ENCODE results near the gene LRP3. TPM values are rescaled to one million over a fixed set of nuclear protein-coding genes. Genes with fewer than 3 reads are reported as not detected.

LRP3 gene
- total and polyA plus RNA-seq, 2 donors (not counting 1 experiment from before 2014, with no cell fraction given), result 4.0 to 24.4 TPM

DNA sequence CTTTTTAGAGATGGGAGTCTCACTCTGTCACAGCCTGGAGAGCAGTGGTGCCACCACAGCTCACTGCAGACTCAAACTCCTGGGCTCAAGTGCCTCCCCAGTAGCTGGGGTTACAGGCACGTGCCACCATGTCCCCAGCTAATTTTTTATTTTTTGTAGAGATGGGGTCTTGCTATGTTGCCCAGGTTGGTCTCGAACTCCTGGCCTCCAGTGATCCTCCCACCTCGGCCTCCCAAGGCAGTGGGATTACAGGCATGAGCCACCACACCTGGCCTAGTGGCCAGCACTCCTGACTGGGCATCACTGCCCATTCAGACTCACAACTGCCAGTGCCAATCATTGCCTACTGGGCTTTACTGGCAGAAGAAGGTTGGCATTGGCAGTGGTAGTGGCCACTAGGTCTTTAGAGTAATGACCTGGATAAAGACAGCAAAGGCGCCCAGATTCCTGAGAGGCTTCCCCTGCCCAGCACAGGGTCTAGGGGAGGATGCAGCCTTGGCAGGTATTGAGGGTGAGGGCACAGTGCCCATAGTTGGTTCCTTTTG lies 58.4 kb downstream of the LRP3 start:
- no peak for DNase-seq (ENCODE audit: low read depth in 2 of 2)
- no peaks in the 10 kb centered on the region for H3K79me2 ChIP-seq (ENCODE audit: control insufficient read depth, insufficient read depth, low read length)
- no peak for TF ChIP-seq EZH2 (IDR thresholded peaks at IDR 0.05; ENCODE audit: low read length, missing control alignments)
- TF ChIP-seq, protein P1, sequence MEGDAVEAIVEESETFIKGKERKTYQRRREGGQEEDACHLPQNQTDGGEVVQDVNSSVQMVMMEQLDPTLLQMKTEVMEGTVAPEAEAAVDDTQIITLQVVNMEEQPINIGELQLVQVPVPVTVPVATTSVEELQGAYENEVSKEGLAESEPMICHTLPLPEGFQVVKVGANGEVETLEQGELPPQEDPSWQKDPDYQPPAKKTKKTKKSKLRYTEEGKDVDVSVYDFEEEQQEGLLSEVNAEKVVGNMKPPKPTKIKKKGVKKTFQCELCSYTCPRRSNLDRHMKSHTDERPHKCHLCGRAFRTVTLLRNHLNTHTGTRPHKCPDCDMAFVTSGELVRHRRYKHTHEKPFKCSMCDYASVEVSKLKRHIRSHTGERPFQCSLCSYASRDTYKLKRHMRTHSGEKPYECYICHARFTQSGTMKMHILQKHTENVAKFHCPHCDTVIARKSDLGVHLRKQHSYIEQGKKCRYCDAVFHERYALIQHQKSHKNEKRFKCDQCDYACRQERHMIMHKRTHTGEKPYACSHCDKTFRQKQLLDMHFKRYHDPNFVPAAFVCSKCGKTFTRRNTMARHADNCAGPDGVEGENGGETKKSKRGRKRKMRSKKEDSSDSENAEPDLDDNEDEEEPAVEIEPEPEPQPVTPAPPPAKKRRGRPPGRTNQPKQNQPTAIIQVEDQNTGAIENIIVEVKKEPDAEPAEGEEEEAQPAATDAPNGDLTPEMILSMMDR (conservative IDR thresholded peaks at IDR 0.05 in 1 of 2, IDR thresholded peaks at IDR 0.05 in 1 of 2; ENCODE audit: low read depth in 1 of 2, low read length in 2 of 2), result no peak
- no peak overlapping the region for H3K4me3 ChIP-seq (replicated peaks in 1 of 4; ENCODE audit: control extremely low read depth in 1 of 4, insufficient read depth in 1 of 4, low read depth in 3 of 4, low read length in 4 of 4)
- H3K27ac ChIP-seq (ENCODE audit: insufficient read depth, low read length), result no peak overlapping the region
- no peak overlapping the region for H3K4me2 ChIP-seq (ENCODE audit: extremely low read depth, insufficient read depth, low read length)
- H4K20me1 ChIP-seq (ENCODE audit: control insufficient read depth, extremely low read depth, insufficient read depth, low read length), result no peaks in the 10 kb centered on the region
- H3K36me3 ChIP-seq (ENCODE audit: control insufficient read depth, insufficient read depth, low read length), result no peaks in the 10 kb centered on the region
- H3K4me1 ChIP-seq (ENCODE audit: control insufficient read depth, extremely low read depth, insufficient read depth, low read length), result no peaks in the 10 kb centered on the region
- H3K9ac ChIP-seq (ENCODE audit: insufficient read depth, low read length), result no peak overlapping the region
- H2AFZ ChIP-seq (ENCODE audit: low read length), result no peak overlapping the region
- no peaks in the 10 kb centered on the region for H3K27me3 ChIP-seq (ENCODE audit: control insufficient read depth, insufficient read depth, low read length)
- H3K9me3 ChIP-seq (ENCODE audit: control insufficient read depth, insufficient read depth, low read depth, low read length), result no peaks in the 10 kb centered on the region

DNA sequence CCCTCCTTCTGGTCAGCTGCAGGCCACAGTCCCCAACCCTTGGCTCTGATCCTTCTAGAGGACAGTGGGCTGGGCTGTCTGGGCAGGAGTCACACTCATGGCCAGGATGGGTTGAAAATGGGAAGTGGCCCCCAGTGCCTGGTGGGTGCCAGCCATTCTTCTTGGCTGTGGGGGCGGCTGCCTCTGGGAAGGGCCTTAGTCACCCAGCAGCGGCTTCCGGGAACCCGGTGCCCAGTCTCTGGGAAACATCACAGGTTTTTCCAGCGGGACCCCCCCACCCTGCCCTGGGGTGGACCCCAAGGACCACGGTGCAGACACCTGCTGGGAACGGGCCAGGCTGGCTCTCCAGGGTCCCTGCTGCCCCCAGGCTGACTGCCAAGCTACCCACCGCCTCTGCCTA lies 58.8 kb downstream of the LRP3 start:
- Histone ChIP-seq H3K9me3 (ENCODE audit: control insufficient read depth, insufficient read depth, low read depth, low read length) (no peaks in the 10 kb centered on the region), H3K36me3 (ENCODE audit: control insufficient read depth, insufficient read depth, low read length) (no peaks in the 10 kb centered on the region), H3K9ac (ENCODE audit: insufficient read depth, low read length) (no peak overlapping the region), H3K4me2 (ENCODE audit: extremely low read depth, insufficient read depth, low read length) (no peak overlapping the region), H3K79me2 (ENCODE audit: control insufficient read depth, insufficient read depth, low read length) (no peaks in the 10 kb centered on the region), H2AFZ (ENCODE audit: low read length) (no peak overlapping the region), H3K27ac (ENCODE audit: insufficient read depth, low read length) (no peak overlapping the region), H4K20me1 (ENCODE audit: control insufficient read depth, extremely low read depth, insufficient read depth, low read length) (no peaks in the 10 kb centered on the region), H3K4me3 (replicated peaks in 1 of 4; ENCODE audit: control extremely low read depth in 1 of 4, insufficient read depth in 1 of 4, low read depth in 3 of 4, low read length in 4 of 4) (no peak overlapping the region), H3K27me3 (ENCODE audit: control insufficient read depth, insufficient read depth, low read length) (no peaks in the 10 kb centered on the region), H3K4me1 (ENCODE audit: control insufficient read depth, extremely low read depth, insufficient read depth, low read length) (no peaks in the 10 kb centered on the region)
- no peak for DNase-seq (ENCODE audit: low read depth in 2 of 2)
- TF ChIP-seq, protein P1 (conservative IDR thresholded peaks at IDR 0.05 in 1 of 2, IDR thresholded peaks at IDR 0.05 in 1 of 2; ENCODE audit: low read depth in 1 of 2, low read length in 2 of 2), result no peak
- no peak for TF ChIP-seq EZH2 (IDR thresholded peaks at IDR 0.05; ENCODE audit: low read length, missing control alignments)

DNA sequence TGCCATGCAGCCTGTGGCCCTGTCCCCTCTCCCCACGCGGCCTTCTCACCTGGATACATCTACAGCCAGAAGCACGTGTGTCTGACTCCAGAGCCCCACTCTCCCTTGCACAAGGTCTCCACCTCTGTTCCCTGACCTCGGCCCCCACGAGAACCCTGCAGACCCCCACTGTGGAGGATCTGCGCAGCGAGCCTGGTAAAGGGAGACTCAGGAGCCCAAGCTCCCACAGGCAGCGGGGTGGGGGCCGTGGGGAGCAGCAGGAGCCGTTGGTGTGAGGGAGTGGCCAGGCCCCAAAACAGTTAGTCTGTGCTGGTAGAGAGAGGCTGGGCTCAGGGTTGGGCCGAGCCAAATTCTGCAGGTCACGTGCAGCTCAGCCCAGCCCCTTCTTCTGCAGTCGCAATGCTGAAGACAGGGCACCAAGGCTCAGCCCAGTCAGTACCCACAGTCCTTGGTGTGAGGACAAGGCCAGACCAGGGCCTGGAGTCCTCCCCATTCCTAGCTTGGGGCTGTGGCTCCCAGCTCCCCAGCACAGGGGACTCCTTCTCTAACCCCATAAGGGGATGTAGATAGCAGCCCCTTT lies 60.2 kb downstream of the LRP3 start:
- Histone ChIP-seq H4K20me1 (ENCODE audit: control insufficient read depth, extremely low read depth, insufficient read depth, low read length) (no peaks in the 10 kb centered on the region), H2AFZ (ENCODE audit: low read length) (no peak overlapping the region), H3K27me3 (ENCODE audit: control insufficient read depth, insufficient read depth, low read length) (no peaks in the 10 kb centered on the region), H3K27ac (ENCODE audit: insufficient read depth, low read length) (no peak overlapping the region), H3K4me1 (ENCODE audit: control insufficient read depth, extremely low read depth, insufficient read depth, low read length) (no peaks in the 10 kb centered on the region), H3K9ac (ENCODE audit: insufficient read depth, low read length) (no peak overlapping the region), H3K4me3 (replicated peaks in 1 of 4; ENCODE audit: control extremely low read depth in 1 of 4, insufficient read depth in 1 of 4, low read depth in 3 of 4, low read length in 4 of 4) (no peak overlapping the region), H3K36me3 (ENCODE audit: control insufficient read depth, insufficient read depth, low read length) (no peaks in the 10 kb centered on the region), H3K4me2 (ENCODE audit: extremely low read depth, insufficient read depth, low read length) (no peak overlapping the region), H3K9me3 (ENCODE audit: control insufficient read depth, insufficient read depth, low read depth, low read length) (no peaks in the 10 kb centered on the region), H3K79me2 (ENCODE audit: control insufficient read depth, insufficient read depth, low read length) (no peaks in the 10 kb centered on the region)
- no peak for TF ChIP-seq EZH2 (IDR thresholded peaks at IDR 0.05; ENCODE audit: low read length, missing control alignments)
- TF ChIP-seq, protein P1 (conservative IDR thresholded peaks at IDR 0.05 in 1 of 2, IDR thresholded peaks at IDR 0.05 in 1 of 2; ENCODE audit: low read depth in 1 of 2, low read length in 2 of 2), result no peak
- no peak for DNase-seq (ENCODE audit: low read depth in 2 of 2)

Data from fibroblast of lung (primary cell).